Activated CD8-positive, alpha-beta memory T cell treated with anti-CD3 and anti-CD28 coated beads, Interleukin-2, amount 50 U/mL, for 24 hours (primary cell): ENCODE results near the gene LRFN3.
"Not testable (repeated sequence)": the region's sequence is repeated elsewhere in the genome, so short reads cannot be mapped to it uniquely, and the experiment has no call there.

Experiments used
- DNase-seq: peaks from one replicate; pipeline ENCODE4 v3.0.0-alpha.2; 2020; ENCODE audit errors: extremely low read depth

LRFN3 gene

DNA sequence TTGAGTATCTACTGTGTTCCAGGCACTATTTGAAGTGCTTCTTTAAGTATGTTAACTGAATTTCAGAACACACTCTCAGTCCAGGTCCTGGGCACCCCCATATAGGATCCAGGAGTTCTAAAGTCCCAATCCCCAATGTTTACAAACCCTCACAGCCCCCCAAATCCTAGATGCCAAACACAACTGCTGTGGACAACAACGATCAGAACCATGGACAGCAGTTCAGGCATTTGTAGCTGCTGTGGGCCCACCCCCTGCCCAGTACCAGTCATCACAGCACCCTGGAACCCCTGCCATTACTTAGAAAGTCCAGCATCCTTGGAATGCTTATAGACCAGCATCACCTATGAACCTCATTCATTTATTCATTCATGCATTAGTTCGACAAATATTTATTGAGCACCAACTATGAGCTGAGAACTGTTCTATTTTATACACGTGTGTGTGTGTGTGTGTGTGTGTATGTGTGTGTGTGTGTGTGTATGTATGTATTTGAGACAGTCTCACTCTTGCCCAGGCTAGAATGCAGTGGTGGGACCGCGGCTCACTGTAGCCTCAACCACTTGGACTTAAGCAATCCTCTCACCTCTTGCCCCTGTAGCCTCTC, 39.5 kb downstream of the LRFN3 start:
- no peak for DNase-seq

DNA sequence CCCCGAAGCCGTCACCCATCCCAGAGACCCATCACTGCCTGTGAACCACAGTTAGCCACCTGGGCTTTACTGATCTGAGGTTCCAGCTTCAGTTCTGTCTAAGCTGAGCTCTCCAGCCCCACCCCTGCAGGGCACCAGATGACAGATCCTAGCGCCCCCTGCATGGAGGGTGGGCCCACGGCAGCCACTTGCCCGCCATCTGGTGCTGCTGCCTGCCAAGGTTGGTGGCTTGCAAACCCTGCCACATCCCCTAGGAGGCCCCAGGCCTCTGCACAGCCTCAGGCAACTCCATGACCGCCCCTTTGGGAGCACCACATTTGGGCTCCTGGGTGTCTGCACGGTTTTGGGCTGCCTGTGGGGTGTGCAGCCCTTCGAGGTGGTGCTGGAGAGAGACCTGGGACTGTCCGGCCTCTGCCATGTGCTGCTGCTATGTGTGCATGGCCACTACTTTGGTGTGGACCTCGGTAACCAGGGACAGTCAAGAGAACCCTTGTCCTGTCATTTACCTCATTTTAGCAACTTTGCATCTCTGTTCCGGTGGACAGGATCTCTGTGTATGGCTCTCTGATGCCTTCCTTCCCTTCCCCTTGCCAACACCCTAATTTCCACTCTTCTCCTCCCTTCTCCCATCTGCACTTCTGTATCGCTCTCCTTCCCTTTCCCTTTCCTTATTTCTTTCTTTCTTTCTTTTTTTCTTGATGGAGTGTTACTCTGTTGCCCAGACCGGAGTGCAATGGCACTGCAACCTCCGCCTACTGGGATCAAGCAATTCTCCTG, 41.5 kb downstream of the LRFN3 start:
- DNase-seq: no peak

- DNase-seq: no peak
Observed at GRCh38 chr19:35978271-35978670, 42.1 kb downstream of the LRFN3 start.

- DNase-seq: no peak
Observed at GRCh38 chr19:35978832-35979365, 42.7 kb downstream of the LRFN3 start.

DNA sequence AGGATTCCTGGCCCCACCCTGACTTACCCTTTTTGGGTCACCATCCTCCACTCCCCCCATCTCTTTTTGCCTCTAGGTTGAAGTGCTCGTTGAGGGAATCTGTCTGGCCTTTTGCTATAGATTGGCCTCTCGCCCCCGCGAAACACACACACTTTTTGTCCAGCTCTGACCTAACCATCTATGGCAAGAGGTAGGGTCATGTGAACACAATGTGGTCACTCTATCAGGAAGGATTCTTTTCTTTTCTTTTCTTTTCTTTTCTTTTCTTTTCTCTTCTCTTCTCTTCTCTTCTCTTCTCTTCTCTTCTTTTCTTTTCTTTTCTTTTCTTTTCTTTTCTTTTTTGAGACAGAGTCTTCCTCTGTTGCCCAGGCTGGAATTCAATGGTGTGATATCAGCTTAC, 44.8 kb downstream of the LRFN3 start:
- not testable (repeated sequence) for DNase-seq

- DNase-seq: no peak
Observed at GRCh38 chr19:35983177-35983576, 47.0 kb downstream of the LRFN3 start.

DNA sequence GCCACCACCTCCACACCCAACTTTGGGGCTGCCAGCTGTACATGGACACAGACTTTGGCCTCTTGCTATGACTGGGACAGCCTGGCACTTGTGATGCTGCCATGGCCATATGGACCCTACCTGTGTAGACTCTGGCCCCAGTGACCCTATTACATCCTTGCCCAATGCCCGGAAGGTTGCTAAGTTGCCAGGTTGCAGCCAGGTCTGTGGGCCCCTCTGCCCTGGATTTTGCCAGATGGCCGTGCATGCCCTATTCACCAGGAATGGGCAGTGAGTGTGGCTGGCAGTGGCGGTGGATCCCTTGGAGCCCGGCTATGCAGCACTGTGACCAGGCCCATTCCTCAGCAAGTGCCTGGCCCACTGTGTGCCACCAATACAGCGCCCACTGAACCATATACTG, 49.9 kb downstream of the LRFN3 start:
- no peak for DNase-seq

DNA sequence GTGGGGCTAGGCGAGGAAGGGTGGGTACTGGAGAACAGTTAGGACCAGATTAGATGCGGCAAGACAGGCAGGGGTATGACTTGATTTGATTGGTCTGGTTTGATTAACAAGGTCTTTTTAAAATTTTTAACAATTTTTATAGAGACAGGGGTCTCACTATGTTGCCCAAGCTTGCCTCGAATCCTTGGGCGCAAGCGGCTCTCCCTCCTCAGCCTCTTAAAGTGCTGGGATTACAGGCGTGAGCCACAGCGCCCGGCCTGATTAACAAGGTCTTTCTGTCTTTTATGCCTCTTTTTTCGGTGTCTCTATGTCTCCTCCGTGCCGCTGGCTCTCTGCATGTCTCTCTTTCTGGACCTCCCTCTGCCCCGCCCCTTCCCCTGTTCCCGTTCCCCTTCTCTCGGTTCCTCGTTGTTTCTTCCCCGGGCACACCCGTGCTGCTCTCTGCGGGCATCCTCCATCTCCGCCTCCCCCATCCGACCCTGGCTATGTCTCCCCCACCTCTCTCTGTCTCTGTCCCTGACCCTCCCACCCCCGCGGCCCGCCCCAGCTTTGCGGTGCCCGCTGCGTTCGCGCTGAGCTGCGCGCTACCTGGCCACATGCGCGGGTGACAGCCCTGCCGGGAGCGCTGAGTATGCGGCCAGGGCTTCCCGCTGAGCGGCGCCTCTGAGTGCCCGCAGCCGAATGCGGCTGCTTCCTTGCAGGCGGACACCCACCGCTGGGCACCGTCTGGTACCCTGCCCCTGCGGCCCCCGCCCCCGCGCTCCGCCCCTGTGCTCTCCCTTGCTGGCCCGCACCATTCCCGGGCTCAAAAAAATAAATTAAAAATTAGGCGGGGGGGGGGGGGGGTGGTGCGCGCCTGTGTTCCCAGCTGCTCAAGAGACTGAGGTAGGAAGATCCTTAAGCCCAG, 50.7 kb downstream of the LRFN3 start:
- no peak for DNase-seq

DNA sequence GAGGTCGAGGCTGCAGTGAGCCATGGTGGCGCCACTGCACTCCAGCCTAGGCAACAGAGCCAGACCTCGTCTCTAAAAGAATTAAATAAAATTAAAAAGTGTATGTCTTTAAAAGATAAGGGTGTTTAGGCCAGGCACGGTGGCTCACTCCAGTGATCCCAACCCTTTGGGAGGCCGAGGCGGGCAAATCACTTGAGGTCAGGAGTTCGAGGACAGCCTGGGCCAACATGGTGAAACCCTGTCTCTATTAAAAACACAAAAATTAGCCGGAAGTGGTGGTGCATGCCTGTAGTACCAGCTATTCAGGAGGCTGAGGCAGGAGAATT, 51.4 kb downstream of the LRFN3 start:
- no peak for DNase-seq

DNA sequence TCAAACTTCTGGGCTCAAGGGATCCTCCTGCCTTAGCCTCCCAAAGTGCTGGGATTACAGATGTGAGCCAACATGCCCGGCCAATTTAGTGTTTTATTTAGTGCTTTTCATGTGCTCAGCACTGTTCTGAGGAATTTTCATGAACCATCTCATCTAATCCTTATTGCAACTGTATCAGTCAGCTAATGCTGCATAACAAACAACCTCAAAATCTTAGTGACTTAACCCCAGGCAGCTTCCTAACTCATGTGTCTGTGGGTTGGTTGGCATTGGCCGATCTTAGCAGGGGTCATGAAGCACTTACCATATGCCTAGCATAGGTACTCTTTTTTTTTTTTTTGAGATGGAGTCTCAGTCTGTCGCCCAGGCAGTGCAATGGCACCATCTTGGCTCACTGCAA, 52.6 kb downstream of the LRFN3 start:
- no peak for DNase-seq

- no peak for DNase-seq
Observed at GRCh38 chr19:35990156-35990555, 54.0 kb downstream of the LRFN3 start.

GRCh38 chr19:35990771-35991730, 54.9 kb downstream of the LRFN3 start:
- no peak for DNase-seq

GRCh38 chr19:35991731-35992450, 55.7 kb downstream of the LRFN3 start:
- DNase-seq: no peak

GRCh38 chr19:35992907-35993765, 57.0 kb downstream of the LRFN3 start:
- DNase-seq: no peak

DNA sequence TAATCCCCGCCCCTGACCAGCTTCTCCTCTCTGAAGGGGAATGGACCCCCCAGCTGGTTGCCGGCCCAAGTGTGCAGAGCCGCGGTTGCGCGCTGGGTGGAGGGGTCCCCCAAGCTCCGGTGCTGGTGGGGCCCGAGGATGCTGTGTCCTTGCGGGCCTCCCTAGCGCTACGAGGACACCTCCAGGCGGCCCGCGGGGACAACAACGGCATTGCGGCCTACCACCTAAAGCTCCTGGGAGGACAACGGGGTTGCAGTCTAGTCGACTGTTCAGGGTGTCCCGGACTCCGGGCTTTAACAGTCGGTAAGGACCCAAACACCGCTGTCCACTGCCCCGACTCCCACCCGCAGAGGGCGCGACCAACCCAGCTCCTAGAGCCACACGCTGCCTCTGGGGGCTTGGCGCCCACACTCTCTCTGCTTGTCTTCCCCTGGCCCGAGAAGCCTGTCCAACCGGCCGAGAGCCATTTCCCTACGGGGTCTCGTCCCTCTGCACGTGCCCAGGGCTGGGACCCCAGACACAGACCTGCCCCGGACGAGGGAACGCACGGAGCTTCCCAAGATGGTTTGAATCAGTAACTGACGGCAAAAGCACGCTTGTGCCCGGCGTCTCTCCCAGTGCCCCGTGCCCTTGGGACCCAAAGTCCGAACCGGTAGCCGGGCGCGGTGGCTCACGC, 57.9 kb downstream of the LRFN3 start:
- DNase-seq: no peak
